ENCODE results near the gene DRAP1.

DRAP1 gene

DNA sequence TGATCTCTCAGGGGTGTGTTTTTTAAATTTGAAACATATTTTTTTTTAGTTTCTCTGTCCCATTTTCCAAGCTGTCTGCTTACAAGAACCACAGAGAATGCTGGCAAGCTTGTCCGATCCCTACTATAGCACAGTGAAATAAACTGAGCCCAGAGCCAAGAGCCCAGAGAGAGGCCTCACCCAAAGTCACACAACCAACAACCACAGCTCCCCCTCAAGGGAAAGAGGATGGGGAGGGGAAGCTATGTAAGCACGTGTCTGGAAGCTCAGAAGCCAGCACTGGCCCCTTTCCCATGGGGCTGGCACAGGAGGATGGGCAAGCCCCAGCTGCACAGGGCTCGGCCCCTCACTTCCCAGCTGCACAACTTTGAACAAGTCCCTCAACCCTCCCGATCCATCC lies 39.1 kb downstream of the DRAP1 start:
- TF ChIP-seq NFIC (IDR thresholded peaks at IDR 0.05) (no peak), CEBPB (IDR thresholded peaks at IDR 0.05) (no peak), EP300 (IDR thresholded peaks at IDR 0.05; ENCODE audit: borderline replicate concordance) (no peak), CREB1 (IDR thresholded peaks at IDR 0.05; ENCODE audit: low read depth) (no peak), FOXM1 (IDR thresholded peaks at IDR 0.05; ENCODE audit: borderline replicate concordance, low read depth) (no peak), YY1 (IDR thresholded peaks at IDR 0.05; ENCODE audit: low read depth) (no peak), ZBTB7A (IDR thresholded peaks at IDR 0.05; ENCODE audit: low read depth) (no peak), EGR1 (IDR thresholded peaks at IDR 0.05) (no peak), TEAD4 (IDR thresholded peaks at IDR 0.05) (no peak), RAD21 (IDR thresholded peaks at IDR 0.05; ENCODE audit: low read depth) (no peak), TAF1 (IDR thresholded peaks at IDR 0.05; ENCODE audit: low read depth) (no peak)
- TF ChIP-seq, protein P1, sequence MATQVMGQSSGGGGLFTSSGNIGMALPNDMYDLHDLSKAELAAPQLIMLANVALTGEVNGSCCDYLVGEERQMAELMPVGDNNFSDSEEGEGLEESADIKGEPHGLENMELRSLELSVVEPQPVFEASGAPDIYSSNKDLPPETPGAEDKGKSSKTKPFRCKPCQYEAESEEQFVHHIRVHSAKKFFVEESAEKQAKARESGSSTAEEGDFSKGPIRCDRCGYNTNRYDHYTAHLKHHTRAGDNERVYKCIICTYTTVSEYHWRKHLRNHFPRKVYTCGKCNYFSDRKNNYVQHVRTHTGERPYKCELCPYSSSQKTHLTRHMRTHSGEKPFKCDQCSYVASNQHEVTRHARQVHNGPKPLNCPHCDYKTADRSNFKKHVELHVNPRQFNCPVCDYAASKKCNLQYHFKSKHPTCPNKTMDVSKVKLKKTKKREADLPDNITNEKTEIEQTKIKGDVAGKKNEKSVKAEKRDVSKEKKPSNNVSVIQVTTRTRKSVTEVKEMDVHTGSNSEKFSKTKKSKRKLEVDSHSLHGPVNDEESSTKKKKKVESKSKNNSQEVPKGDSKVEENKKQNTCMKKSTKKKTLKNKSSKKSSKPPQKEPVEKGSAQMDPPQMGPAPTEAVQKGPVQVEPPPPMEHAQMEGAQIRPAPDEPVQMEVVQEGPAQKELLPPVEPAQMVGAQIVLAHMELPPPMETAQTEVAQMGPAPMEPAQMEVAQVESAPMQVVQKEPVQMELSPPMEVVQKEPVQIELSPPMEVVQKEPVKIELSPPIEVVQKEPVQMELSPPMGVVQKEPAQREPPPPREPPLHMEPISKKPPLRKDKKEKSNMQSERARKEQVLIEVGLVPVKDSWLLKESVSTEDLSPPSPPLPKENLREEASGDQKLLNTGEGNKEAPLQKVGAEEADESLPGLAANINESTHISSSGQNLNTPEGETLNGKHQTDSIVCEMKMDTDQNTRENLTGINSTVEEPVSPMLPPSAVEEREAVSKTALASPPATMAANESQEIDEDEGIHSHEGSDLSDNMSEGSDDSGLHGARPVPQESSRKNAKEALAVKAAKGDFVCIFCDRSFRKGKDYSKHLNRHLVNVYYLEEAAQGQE (IDR thresholded peaks at IDR 0.05; ENCODE audit: low read depth), result no peak
- TF ChIP-seq, protein P2, sequence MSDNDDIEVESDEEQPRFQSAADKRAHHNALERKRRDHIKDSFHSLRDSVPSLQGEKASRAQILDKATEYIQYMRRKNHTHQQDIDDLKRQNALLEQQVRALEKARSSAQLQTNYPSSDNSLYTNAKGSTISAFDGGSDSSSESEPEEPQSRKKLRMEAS (IDR thresholded peaks at IDR 0.05), result no peak
- TF ChIP-seq, protein P3, sequence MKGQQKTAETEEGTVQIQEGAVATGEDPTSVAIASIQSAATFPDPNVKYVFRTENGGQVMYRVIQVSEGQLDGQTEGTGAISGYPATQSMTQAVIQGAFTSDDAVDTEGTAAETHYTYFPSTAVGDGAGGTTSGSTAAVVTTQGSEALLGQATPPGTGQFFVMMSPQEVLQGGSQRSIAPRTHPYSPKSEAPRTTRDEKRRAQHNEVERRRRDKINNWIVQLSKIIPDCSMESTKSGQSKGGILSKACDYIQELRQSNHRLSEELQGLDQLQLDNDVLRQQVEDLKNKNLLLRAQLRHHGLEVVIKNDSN (IDR thresholded peaks at IDR 0.05), result no peak

DNA sequence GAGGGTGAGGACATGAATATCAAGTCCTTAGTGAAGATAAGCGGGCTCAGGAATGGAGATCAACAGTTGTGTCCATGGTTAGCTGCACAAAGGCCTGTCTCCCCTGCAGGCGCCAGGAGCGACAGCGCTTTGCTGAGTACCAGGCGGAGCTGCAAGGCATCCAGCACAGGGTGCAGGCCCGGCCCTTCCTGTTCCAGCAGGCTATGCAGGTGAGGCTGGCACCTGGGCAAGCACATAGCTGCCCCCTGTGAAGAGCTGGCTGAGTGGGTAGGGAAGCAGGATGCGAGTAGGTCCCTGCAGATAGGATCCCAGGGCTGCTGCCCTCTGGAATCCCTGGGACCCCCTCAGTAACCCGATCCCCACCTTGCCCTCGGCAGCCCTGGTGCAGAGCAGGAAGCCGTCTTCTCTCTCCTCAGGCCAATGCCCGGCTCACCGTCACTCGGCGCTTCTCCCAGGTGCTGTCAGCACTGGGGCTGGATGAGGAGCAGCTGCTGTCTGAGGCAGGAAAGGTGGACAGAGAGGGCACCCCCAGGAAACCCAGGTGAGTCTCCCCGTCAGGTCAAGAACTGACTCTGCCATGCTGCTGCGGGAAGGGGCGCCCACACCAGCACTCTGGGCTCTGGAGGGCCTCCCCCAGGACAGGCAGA lies 39.7 kb downstream of the DRAP1 start:
- no peak for TF ChIP-seq YY1 (IDR thresholded peaks at IDR 0.05; ENCODE audit: low read depth)
- TF ChIP-seq, protein P1 (IDR thresholded peaks at IDR 0.05; ENCODE audit: low read depth), result no peak
- no peak for TF ChIP-seq CEBPB (IDR thresholded peaks at IDR 0.05)
- no peak for TF ChIP-seq CREB1 (IDR thresholded peaks at IDR 0.05; ENCODE audit: low read depth)
- TF ChIP-seq EGR1 (IDR thresholded peaks at IDR 0.05), result no peak
- no peak for TF ChIP-seq RAD21 (IDR thresholded peaks at IDR 0.05; ENCODE audit: low read depth)
- TF ChIP-seq, protein P2 (IDR thresholded peaks at IDR 0.05), result no peak
- no peak for TF ChIP-seq NFIC (IDR thresholded peaks at IDR 0.05)
- TF ChIP-seq TCF12 (IDR thresholded peaks at IDR 0.05; ENCODE audit: low read depth), result no peak
- no peak for TF ChIP-seq TAF1 (IDR thresholded peaks at IDR 0.05; ENCODE audit: low read depth)
- no peak for TF ChIP-seq FOXM1 (IDR thresholded peaks at IDR 0.05; ENCODE audit: borderline replicate concordance, low read depth)
- no peak for TF ChIP-seq TEAD4 (IDR thresholded peaks at IDR 0.05)
- no peak for TF ChIP-seq ZBTB7A (IDR thresholded peaks at IDR 0.05; ENCODE audit: low read depth)
- TF ChIP-seq, protein P3 (IDR thresholded peaks at IDR 0.05), result no peak
- no peak for TF ChIP-seq EP300 (IDR thresholded peaks at IDR 0.05; ENCODE audit: borderline replicate concordance)

DNA sequence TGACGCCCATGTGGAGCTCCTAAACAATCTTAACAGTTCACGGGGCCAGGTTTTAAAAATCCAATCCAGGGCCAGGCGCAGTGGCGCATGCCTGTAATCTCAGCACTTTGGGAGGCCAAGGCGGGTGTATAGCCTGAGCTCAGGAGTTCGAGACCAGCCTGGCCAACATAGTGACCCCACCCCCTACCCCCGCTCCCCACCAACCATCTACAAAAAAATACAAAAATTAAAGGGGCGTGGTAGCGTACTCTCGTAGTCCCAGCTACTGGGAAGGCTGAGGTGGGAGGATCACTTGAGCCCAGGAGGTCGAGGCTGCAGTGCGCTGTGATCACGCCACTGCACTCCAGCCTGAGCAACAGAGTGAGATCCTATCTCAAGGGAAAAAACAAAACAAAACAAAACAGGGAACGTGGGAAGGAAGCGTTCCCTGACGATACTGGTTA lies 41.6 kb downstream of the DRAP1 start:
- TF ChIP-seq NFIC (IDR thresholded peaks at IDR 0.05) (no peak), FOXM1 (IDR thresholded peaks at IDR 0.05; ENCODE audit: borderline replicate concordance, low read depth) (no peak)

DNA sequence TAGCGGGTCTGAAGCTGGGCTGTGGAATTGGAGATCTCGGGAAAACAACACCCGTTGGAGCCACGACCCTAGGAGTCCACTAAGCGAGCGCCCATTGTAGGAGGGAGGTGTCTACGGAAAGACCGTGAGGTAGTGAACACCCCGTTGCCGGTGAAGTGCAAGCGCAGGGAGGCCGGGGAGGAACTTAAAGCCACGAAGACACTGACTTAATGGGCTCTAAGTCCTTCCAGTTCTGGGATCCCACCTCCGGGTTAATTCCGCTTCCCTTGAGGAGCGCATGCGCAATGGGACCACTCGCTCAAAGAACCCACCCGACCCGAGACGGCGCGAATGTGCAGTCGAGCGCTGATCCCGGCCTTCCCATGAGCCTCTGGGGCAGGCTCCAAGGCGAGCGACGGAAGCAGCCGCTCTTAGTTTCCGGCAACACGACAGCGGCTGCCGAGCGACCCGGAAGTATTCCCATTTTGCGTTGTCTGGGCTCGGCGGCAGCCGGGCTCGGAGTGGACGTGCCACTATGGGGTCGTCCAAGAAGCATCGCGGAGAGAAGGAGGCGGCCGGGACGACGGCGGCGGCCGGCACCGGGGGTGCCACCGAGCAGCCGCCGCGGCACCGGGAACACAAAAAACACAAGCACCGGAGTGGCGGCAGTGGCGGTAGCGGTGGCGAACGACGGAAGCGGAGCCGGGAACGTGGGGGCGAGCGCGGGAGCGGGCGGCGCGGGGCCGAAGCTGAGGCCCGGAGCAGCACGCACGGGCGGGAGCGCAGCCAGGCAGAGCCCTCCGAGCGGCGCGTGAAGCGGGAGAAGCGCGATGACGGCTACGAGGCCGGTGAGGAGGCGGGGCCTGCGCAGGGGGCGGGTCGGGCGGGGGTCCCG lies 42.3 kb downstream of the DRAP1 start, which contains the start of gene SART1:
Gene SART1, plus strand, starts transcription at position 468 of the 874 bp plus-strand sequence. Its CDS starts 47 bp downstream, at position 515.
- TF ChIP-seq TAF1 (IDR thresholded peaks at IDR 0.05; ENCODE audit: low read depth) (peak; percentile 93), ZBTB7A (IDR thresholded peaks at IDR 0.05; ENCODE audit: low read depth) (0 out of 2 replicates have a peak, but pooled peaks have one; percentile 11), TCF12 (IDR thresholded peaks at IDR 0.05; ENCODE audit: low read depth) (peak; percentile 84), YY1 (IDR thresholded peaks at IDR 0.05; ENCODE audit: low read depth) (peak; percentile 84), EGR1 (IDR thresholded peaks at IDR 0.05) (no peak), FOXM1 (IDR thresholded peaks at IDR 0.05; ENCODE audit: borderline replicate concordance, low read depth) (no peak), CEBPB (IDR thresholded peaks at IDR 0.05) (no peak), EP300 (IDR thresholded peaks at IDR 0.05; ENCODE audit: borderline replicate concordance) (peak; percentile 41; the same call in 1 of the 2 replicates), CREB1 (IDR thresholded peaks at IDR 0.05; ENCODE audit: low read depth) (0 out of 2 replicates have a peak, but pooled peaks have one; percentile 48), RAD21 (IDR thresholded peaks at IDR 0.05; ENCODE audit: low read depth) (no peak), NFIC (IDR thresholded peaks at IDR 0.05) (no peak), TEAD4 (IDR thresholded peaks at IDR 0.05) (no peak)
- TF ChIP-seq, protein P2 (IDR thresholded peaks at IDR 0.05), result peak; percentile 78
- TF ChIP-seq, protein P1 (IDR thresholded peaks at IDR 0.05; ENCODE audit: low read depth), result no peak
- TF ChIP-seq, protein P3 (IDR thresholded peaks at IDR 0.05), result 0 out of 2 replicates have a peak, but pooled peaks have one; percentile 12
